ENCODE measurements around the gene ITM2C.

ITM2C gene

DNA sequence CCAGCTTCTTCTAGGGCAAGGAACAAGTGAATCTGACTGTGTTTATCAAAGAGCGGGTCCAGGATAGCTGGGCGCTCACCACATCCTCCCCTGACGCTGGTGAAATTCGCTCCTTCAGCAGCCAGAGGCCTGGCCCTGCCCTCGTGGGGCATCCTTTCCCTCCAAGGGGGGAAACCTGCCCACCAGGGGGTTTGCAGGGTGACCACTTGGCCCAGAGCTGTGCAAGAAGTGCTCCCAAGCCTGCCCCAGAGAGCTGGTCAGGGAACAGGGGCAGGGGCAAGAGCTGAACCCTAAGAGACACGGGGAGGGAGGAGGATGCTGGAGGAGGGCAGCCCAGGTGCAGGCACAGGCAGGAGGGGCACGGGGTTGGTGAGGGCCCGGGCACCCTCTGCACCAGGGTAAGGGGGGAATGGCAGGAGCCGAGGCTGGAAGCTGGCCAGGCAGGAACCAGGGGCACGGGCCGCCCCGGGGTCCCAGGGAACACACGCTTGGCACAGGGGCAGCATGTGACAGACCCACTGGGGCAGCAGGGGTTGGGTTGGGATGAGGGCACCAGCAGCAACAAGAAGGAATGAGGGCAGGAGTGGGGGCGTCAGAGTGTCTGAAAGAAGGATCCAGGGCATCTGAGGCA, 63.1 kb downstream of the ITM2C start:
- DNase-seq (ENCODE audit: low spot score), result no peak
